Gastroesophageal sphincter (tissue), 3 donors: ENCODE results near the gene NEDD8.

Experiments
- POLR2A ChIP-seq, 2 donors: fragments of 450-650 bp; IDR thresholded peaks; one replicate each; pipeline ENCODE4 v1.6.1; 2017; ENCODE audit warnings: antibody characterized with exemption in 2 of 2, mild to moderate bottlenecking in 2 of 2, moderate library complexity in 1 of 2
- TF ChIP-seq, protein P1 (sequence below), 4 experiments: fragments of 200-600 bp in 2 of 4; fragments of 450-650 bp in 2 of 4; sonication (generic) in 1 of 4; IDR thresholded peaks; one replicate each; pipeline ENCODE4 v1.5.1; 2017 to 2019; ENCODE audit warnings: antibody characterized with exemption in 4 of 4, mild to moderate bottlenecking in 2 of 4, moderate library complexity in 2 of 4

DNA sequence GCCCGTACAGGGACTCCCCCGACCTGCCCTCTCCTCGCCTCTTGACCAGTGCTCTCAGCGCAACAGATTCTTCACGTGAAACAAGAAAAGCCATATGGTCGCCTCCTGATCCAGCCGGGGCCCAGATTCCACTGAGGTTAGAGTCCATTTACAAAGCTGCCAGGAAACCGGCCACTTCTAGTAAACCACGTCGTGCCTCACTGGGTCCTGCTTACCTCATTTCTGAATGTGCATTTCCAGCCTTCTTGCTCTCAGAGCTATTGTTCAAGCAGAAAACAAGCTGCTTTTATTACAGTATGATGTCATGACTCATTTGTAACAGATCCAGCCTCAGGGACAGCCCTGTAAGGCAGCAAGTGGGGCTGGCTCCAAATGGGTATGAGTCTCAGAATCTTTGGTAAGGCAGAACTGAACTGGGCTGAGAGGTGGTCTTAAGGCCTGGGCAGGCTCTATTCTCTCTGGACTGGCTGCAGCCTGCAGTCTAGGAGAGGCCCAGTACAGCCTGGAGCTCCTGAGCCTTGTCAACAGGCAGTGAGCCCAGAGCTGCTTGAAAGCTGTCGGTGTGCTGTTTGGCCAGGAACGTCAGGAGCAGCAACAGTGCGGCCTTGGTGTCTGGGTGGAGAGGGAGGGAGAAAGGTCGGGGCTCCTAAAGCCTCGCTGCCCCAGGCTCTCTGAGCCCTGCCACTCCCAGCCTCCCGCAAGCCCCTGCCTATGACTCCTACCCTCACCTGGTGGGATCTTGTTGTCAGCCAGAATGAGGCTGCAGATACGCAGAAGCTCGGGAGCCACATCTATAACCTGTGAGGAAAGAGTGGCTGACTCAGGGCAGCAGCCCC, 52.0 kb downstream of the NEDD8 start:
- TF ChIP-seq, protein P1, sequence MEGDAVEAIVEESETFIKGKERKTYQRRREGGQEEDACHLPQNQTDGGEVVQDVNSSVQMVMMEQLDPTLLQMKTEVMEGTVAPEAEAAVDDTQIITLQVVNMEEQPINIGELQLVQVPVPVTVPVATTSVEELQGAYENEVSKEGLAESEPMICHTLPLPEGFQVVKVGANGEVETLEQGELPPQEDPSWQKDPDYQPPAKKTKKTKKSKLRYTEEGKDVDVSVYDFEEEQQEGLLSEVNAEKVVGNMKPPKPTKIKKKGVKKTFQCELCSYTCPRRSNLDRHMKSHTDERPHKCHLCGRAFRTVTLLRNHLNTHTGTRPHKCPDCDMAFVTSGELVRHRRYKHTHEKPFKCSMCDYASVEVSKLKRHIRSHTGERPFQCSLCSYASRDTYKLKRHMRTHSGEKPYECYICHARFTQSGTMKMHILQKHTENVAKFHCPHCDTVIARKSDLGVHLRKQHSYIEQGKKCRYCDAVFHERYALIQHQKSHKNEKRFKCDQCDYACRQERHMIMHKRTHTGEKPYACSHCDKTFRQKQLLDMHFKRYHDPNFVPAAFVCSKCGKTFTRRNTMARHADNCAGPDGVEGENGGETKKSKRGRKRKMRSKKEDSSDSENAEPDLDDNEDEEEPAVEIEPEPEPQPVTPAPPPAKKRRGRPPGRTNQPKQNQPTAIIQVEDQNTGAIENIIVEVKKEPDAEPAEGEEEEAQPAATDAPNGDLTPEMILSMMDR (IDR thresholded peaks at IDR 0.05): no peak
- TF ChIP-seq POLR2A (IDR thresholded peaks at IDR 0.05): no peak
